Measurements from ENCODE around the gene TCOF1. TPM values are rescaled to one million over a fixed set of nuclear protein-coding genes. Genes with fewer than 3 reads are reported as not detected.
A peak's percentile ranks its signal among the peaks of the same experiment; 100 is the strongest.

Gene TCOF1
- total RNA-seq, 2 experiments from 2014 or later: 79.0 to 81.3 TPM

DNA sequence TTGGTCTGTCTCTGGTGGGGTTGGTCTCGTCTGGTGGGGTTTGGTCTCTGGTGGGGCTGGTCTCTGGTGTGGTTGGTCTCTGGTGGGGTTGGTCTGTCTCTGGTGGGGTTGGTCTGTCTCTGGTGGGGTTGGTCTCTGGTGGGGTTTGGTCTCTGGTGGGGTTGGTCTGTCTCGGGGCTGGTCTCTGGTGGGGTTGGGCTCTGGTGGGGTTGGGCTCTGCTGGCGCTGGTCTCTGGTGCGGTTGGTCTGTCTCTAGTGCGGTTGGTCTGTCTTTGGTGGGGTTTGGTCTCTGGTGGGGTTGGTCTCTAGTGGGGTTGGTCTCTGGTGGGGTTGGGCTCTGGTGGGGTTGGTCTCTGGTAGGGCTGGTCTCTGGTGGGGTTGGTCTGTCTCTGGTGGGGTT is 71.5 kb downstream of the TCOF1 start:
- no peak overlapping the region for H3K27ac Mint-ChIP-seq
- no peaks in the 10 kb centered on the region for H3K36me3 Mint-ChIP-seq (ENCODE audit: low read depth)

DNA sequence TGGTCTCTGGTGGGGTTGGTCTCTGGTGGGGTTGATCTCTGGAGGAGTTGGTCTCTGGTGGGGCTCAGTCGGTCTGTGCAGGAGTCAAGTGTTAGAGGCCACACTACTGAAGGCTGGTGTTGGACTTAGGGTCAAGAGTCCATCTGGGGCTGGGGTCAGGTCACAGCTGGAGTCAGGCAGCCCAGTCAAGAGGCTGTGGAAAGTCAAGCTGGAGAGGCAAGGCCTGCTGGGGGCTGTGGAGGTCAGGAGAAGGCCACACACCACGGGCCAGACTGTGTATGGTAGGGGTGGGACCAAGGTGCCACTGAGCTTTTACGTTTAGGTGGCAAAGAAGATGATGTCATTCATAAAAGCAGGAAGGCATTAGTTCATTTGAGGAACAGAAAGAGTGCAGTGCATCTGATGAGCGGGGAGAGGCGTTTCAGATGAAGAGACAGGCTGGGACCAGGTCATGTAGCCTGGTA is 71.9 kb downstream of the TCOF1 start:
- no peak for DNase-seq
- H3K4me3 Mint-ChIP-seq: no peak overlapping the region
- H3K9me3 Mint-ChIP-seq (ENCODE audit: insufficient read depth): no peaks in the 10 kb centered on the region
- POLR2A ChIA-PET: interaction anchor here (0.9 kb wide), 1 partner anchor 18 kb away, joined by 3 read pairs; no protein-coding TSS in a partner anchor
- H3K4me1 Mint-ChIP-seq (ENCODE audit: low read depth): no peaks in the 10 kb centered on the region
- ATAC-seq: no peak
- no peak overlapping the region for H3K27ac Mint-ChIP-seq
- no peaks in the 10 kb centered on the region for H3K36me3 Mint-ChIP-seq (ENCODE audit: low read depth)
- no peaks in the 10 kb centered on the region for H3K27me3 Mint-ChIP-seq (ENCODE audit: low read depth)
- CTCF ChIA-PET: no interaction called here

More for the DNA sequence above, 71.5 kb downstream of the TCOF1 start:
- ChIA-PET CTCF (no interaction called here), POLR2A (interaction anchor here (0.9 kb wide), 1 partner anchor 18 kb away, joined by 3 read pairs; no protein-coding TSS in a partner anchor)
- DNase-seq: no peak
- Mint-ChIP-seq H3K4me3 (no peak overlapping the region), H3K4me1 (ENCODE audit: low read depth) (no peaks in the 10 kb centered on the region), H3K9me3 (ENCODE audit: insufficient read depth) (no peaks in the 10 kb centered on the region), H3K27me3 (ENCODE audit: low read depth) (no peaks in the 10 kb centered on the region)
- ATAC-seq: no peak

GRCh38 chr5:150431048-150431447 is 73.6 kb downstream of the TCOF1 start:
- no peak for ATAC-seq
- Mint-ChIP-seq H3K36me3 (ENCODE audit: low read depth) (no peaks in the 10 kb centered on the region), H3K4me3 (no peak overlapping the region), H3K27ac (no peak overlapping the region), H3K9me3 (ENCODE audit: insufficient read depth) (no peaks in the 10 kb centered on the region), H3K4me1 (ENCODE audit: low read depth) (peaks cover 4% of the 10 kb centered on the region), H3K27me3 (ENCODE audit: low read depth) (no peaks in the 10 kb centered on the region)
- POLR2A ChIA-PET: no interaction called here
- CTCF ChIA-PET: interaction anchor here (0.9 kb wide), 1 partner anchor 19 kb away, joined by 3 read pairs; the partner anchor contains the start of gene RPS14
- no peak for DNase-seq

GRCh38 chr5:150431574-150431973 is 74.1 kb downstream of the TCOF1 start:
- ATAC-seq (no peak), DNase-seq (no peak)
- POLR2A ChIA-PET: interaction anchor here (1.0 kb wide), 1 partner anchor 33 kb away, joined by 3 read pairs; no protein-coding TSS in a partner anchor
- no peaks in the 10 kb centered on the region for H3K9me3 Mint-ChIP-seq (ENCODE audit: insufficient read depth)
- H3K27me3 Mint-ChIP-seq (ENCODE audit: low read depth): no peaks in the 10 kb centered on the region
- CTCF ChIA-PET: interaction anchor here (0.9 to 1.0 kb wide), 2 partner anchors 18 to 34 kb away, joined by 3 to 6 read pairs; partner anchors contain the start of gene RPS14
- H3K4me1 Mint-ChIP-seq (ENCODE audit: low read depth): peaks cover 9% of the 10 kb centered on the region
- no peak overlapping the region for H3K4me3 Mint-ChIP-seq
- H3K27ac Mint-ChIP-seq: no peak overlapping the region
- no peaks in the 10 kb centered on the region for H3K36me3 Mint-ChIP-seq (ENCODE audit: low read depth)

DNA sequence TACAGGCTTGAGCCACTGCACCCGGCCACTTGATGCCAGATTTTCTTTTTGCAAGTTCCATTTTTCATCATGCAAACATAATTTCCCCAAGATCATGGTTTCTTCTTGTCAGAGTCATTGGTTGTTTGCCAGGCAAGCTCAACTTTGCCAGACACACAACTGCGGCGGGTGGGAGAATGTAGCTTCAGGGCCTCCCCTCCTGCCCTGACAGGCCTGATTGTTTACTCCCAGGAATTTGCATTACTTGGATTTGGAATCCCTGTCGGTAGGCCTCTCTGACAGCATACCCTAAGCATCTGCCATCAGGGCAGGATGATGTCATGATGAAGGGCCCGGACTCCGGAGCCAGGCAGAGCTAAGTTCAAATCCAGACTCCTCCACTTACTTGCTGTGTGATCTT is 77.0 kb downstream of the TCOF1 start:
- H3K27ac Mint-ChIP-seq: no peak overlapping the region
- ATAC-seq: no peak
- POLR2A ChIA-PET: interaction anchor here (0.5 to 1.7 kb wide), 2 partner anchors 23 to 59 kb away, joined by 4 to 7 read pairs; no protein-coding TSS in a partner anchor

GRCh38 chr5:150436141-150436680 is 78.7 kb downstream of the TCOF1 start:
- POLR2A ChIA-PET: interaction anchor here (1.0 to 1.3 kb wide), 2 partner anchors 13 to 24 kb away, joined by 6 to 8 read pairs; partner anchors contain the start of genes CD74 and RPS14
- CTCF ChIA-PET: interaction anchor here (0.6 to 2.7 kb wide), 22 partner anchors 9 to 322 kb away, joined by 3 to 42 read pairs (median 4); partner anchors contain the start of genes CD74, DCTN4 and RPS14
- peak; percentile 95 for DNase-seq
- peak; percentile 99 for ATAC-seq
- H3K4me1 Mint-ChIP-seq (ENCODE audit: low read depth): peaks cover 11% of the 10 kb centered on the region
- H3K27me3 Mint-ChIP-seq (ENCODE audit: low read depth): peaks cover 2% of the 10 kb centered on the region
- peak overlapping the region; percentile 82 for H3K27ac Mint-ChIP-seq
- no peaks in the 10 kb centered on the region for H3K36me3 Mint-ChIP-seq (ENCODE audit: low read depth)
- H3K4me3 Mint-ChIP-seq: peak overlapping the region; percentile 41
- no peaks in the 10 kb centered on the region for H3K9me3 Mint-ChIP-seq (ENCODE audit: insufficient read depth)

More for the DNA sequence above, 77.0 kb downstream of the TCOF1 start:
- Mint-ChIP-seq H3K4me1 (ENCODE audit: low read depth) (peaks cover 11% of the 10 kb centered on the region), H3K4me3 (no peak overlapping the region), H3K36me3 (ENCODE audit: low read depth) (no peaks in the 10 kb centered on the region), H3K9me3 (ENCODE audit: insufficient read depth) (no peaks in the 10 kb centered on the region), H3K27me3 (ENCODE audit: low read depth) (peaks cover 2% of the 10 kb centered on the region)
- CTCF ChIA-PET: interaction anchor here (1.3 to 2.0 kb wide), 3 partner anchors 16 to 37 kb away, joined by 5 to 12 read pairs (median 8); partner anchors contain the start of gene CD74
- DNase-seq: no peak

DNA sequence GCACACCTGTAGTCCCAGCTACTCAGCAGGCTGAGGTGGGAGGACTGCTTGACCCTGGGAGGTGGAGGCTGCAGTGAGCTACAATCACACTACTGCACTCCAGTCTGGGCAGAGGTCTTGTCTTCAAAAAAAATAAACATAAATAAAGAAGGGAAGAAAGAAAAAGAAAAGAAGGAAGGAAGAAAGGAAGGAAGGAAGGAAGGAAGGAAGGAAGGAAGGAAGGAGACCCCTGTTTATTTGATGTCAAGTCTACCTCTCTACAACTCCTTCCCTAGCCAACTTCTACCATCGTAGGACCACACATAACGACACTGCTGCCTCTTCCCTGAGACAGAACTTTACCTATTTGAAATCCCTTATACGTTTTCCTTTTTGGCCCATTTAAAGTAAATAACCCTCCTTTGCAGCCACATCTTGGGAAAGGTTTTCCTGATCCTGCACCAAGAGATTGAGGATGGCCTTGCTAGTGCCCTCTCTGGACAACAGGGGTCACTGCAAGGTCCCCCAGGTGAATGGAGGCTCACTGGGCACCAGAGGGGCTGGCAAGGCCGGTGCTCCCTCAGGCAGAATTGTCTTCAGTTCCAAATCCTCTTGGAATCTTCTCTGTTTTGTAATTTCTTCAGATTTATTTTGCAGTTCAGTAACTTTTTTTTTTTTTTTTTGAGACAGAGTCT is 81.5 kb downstream of the TCOF1 start:
- POLR2A ChIA-PET: interaction anchor here (1.2 kb wide), 1 partner anchor 10 kb away, joined by 7 read pairs; the partner anchor contains the start of gene RPS14
- no peaks in the 10 kb centered on the region for H3K9me3 Mint-ChIP-seq (ENCODE audit: insufficient read depth)
- no peak overlapping the region for H3K27ac Mint-ChIP-seq

GRCh38 chr5:150440948-150441812 is 83.7 kb downstream of the TCOF1 start:
- ATAC-seq (no peak), DNase-seq (no peak)
- CTCF ChIA-PET: interaction anchor here (1.0 to 1.9 kb wide), 2 partner anchors 9 to 43 kb away, joined by 3 to 4 read pairs; no protein-coding TSS in a partner anchor
- peaks cover 2% of the 10 kb centered on the region for H3K27me3 Mint-ChIP-seq (ENCODE audit: low read depth)
- H3K27ac Mint-ChIP-seq: no peak overlapping the region
- H3K4me3 Mint-ChIP-seq: no peak overlapping the region
- peaks cover 37% of the 10 kb centered on the region for H3K36me3 Mint-ChIP-seq (ENCODE audit: low read depth)
- H3K9me3 Mint-ChIP-seq (ENCODE audit: insufficient read depth): no peaks in the 10 kb centered on the region
- POLR2A ChIA-PET: interaction anchor here (1.3 kb wide), 1 partner anchor 29 kb away, joined by 6 read pairs; the partner anchor contains the start of gene CD74
- H3K4me1 Mint-ChIP-seq (ENCODE audit: low read depth): peaks cover 22% of the 10 kb centered on the region

More for the DNA sequence above, 81.5 kb downstream of the TCOF1 start:
- CTCF ChIA-PET: interaction anchor here (1.3 kb wide), 1 partner anchor 23 kb away, joined by 4 read pairs; no protein-coding TSS in a partner anchor
- Mint-ChIP-seq H3K4me1 (ENCODE audit: low read depth) (peaks cover 20% of the 10 kb centered on the region), H3K36me3 (ENCODE audit: low read depth) (peaks cover 22% of the 10 kb centered on the region), H3K27me3 (ENCODE audit: low read depth) (peaks cover 2% of the 10 kb centered on the region), H3K4me3 (no peak overlapping the region)
- ATAC-seq (no peak), DNase-seq (no peak)

- POLR2A ChIA-PET: interaction anchor here (0.7 to 1.3 kb wide), 3 partner anchors 25 to 43 kb away, joined by 3 to 6 read pairs (median 3); partner anchors contain the start of gene CD74
- DNase-seq (no peak), ATAC-seq (no peak)
- Mint-ChIP-seq H3K36me3 (ENCODE audit: low read depth) (peaks cover 46% of the 10 kb centered on the region), H3K27me3 (ENCODE audit: low read depth) (peaks cover 2% of the 10 kb centered on the region), H3K4me1 (ENCODE audit: low read depth) (peaks cover 25% of the 10 kb centered on the region), H3K4me3 (no peak overlapping the region), H3K27ac (no peak overlapping the region), H3K9me3 (ENCODE audit: insufficient read depth) (no peaks in the 10 kb centered on the region)
- CTCF ChIA-PET: interaction anchor here (0.8 to 1.9 kb wide), 2 partner anchors 9 to 44 kb away, joined by 3 to 4 read pairs; no protein-coding TSS in a partner anchor
These were observed 84.6 kb downstream of the TCOF1 start for GRCh38 chr5:150441813-150442698.

DNA sequence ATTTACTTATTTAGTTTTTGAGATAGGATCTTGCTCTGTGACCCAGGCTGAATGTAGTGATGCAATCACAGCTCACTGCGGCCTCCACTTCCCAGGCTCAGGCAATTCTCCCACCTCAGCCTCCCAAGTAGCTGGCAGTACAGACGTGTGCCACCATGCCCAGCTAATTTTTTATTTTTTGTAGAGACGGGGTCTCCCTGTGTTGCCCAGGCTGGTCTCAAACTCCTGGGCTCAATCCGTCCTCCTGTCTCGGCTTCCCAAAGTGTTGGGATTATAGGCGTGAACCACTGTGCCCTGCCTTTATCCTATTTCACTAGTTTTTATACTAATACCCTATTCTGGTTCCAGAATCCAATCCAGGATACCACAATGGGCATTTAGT is 85.2 kb downstream of the TCOF1 start:
- POLR2A ChIA-PET: interaction anchor here (0.7 to 1.3 kb wide), 3 partner anchors 26 to 44 kb away, joined by 3 to 6 read pairs (median 3); partner anchors contain the start of gene CD74
- ATAC-seq (no peak), DNase-seq (no peak)
- Mint-ChIP-seq H3K27me3 (ENCODE audit: low read depth) (peaks cover 2% of the 10 kb centered on the region), H3K4me3 (no peak overlapping the region), H3K4me1 (ENCODE audit: low read depth) (peaks cover 31% of the 10 kb centered on the region), H3K9me3 (ENCODE audit: insufficient read depth) (no peaks in the 10 kb centered on the region), H3K27ac (no peak overlapping the region), H3K36me3 (ENCODE audit: low read depth) (peaks cover 52% of the 10 kb centered on the region)
- CTCF ChIA-PET: interaction anchor here (1.9 kb wide), 1 partner anchor 44 kb away, joined by 4 read pairs; no protein-coding TSS in a partner anchor
